Adrenal gland (tissue), 12 donors: ENCODE measurements around the gene CCDC57. TPM values are rescaled to one million over a fixed set of nuclear protein-coding genes. Genes with fewer than 3 reads are reported as not detected.

Experiments used
- DNase-seq, 7 donors: peaks; one replicate each; pipeline ENCODE4 v3.0.0-alpha.2; 2019 to 2020
- H3K27ac ChIP-seq, 5 donors: fragments of 200-600 bp; sonication (generic) in 4 of 5; 1 replicate in 3 of 5; 2 replicates in 2 of 5; pipeline versions ENCODE4 v1.5.1 to v1.8.0; 2016 to 2020; ENCODE audit warnings: mild to moderate bottlenecking in 1 of 5
- H3K27me3 ChIP-seq: fragments of 200-600 bp; 2 replicates; pipeline ENCODE4 v1.8.0; 2021
- H3K36me3 ChIP-seq, 2 donors: fragments of 200-600 bp; replicated peaks in 1 of 2; 1 replicate in 1 of 2; 2 replicates in 1 of 2; pipeline versions ENCODE4 v1.5.1 to v1.8.0; 2018 to 2022
- H3K4me1 ChIP-seq, 2 donors: fragments of 200-600 bp; replicated peaks in 1 of 2; 1 replicate in 1 of 2; 2 replicates in 1 of 2; pipeline versions ENCODE4 v1.5.1 to v1.8.0; 2018 to 2021
- H3K4me3 ChIP-seq, 4 donors: fragments of 200-600 bp; sonication (generic) in 3 of 4; one replicate each; pipeline ENCODE4 v1.5.1; 2016 to 2018
- H3K9me3 ChIP-seq, 3 donors: fragments of 200-600 bp; sonication (generic) in 1 of 3; replicated peaks in 1 of 3; 1 replicate in 2 of 3; 2 replicates in 1 of 3; pipeline versions ENCODE4 v1.5.1 to v1.8.0; 2016 to 2021
- POLR2A ChIP-seq, 2 donors: fragments of 450-650 bp; IDR thresholded peaks; one replicate each; pipeline ENCODE4 v1.6.1; 2017; ENCODE audit warnings: antibody characterized with exemption in 2 of 2, mild to moderate bottlenecking in 2 of 2, moderate library complexity in 1 of 2
- WGBS, 4 donors: extraction: QIAGEN DNeasy Blood & Tissue Kit in 2 of 4; methylation state at CpG; one replicate each; pipeline versions ENCODE4 v1.1.5 to v1.1.7; 2013 to 2017; 5-methylcytosine and 5-hydroxymethylcytosine counted together
- intact Hi-C, 2 donors: fragments of 100-400 bp; cut with DNase I; formaldehyde crosslinking; loops; one replicate each; pipeline versions ENCODE4 v1.14.1 to v1.15.0; 2022 to 2023
- polyA plus RNA-seq, 3 donors: library from polyadenylated mRNA; stranded (reverse); fragments of 200-250 nt in 2 of 3; fragments of 350-450 nt in 1 of 3; fragmentation: Illumina TruSeq in 1 of 3; extraction: RNeasy Lipid Tissue Mini Kit (QIAGEN cat#74804) in 1 of 3; gene quantifications; one replicate each; pipeline ENCODE4 v1.2.3, GENCODE V29; 2013 to 2014
- total RNA-seq, 9 donors: library from RNA; depleted of rRNA in 4 of 9; stranded (reverse); fragments of >200 nt in 4 of 9; fragments of 120-200 nt in 1 of 9; fragmentation: NEBNext Ultra II Directional in 1 of 9; extraction: Animal tissue kit (Norgen Biotek cat#: 25700) in 1 of 9; gene quantifications; one replicate each; pipeline versions ENCODE4 v1.1.0 to v1.2.4, GENCODE V29; 2013 to 2023
- TF ChIP-seq, protein P1 (sequence below), 6 experiments: fragments of 450-650 bp in 4 of 6; fragments of 200-600 bp in 2 of 6; sonication (generic) in 1 of 6; IDR thresholded peaks; 1 replicate in 5 of 6; 2 replicates in 1 of 6; pipeline versions ENCODE4 v1.5.1 to v1.8.0; 2016 to 2021; ENCODE audit warnings: antibody characterized with exemption in 6 of 6, mild to moderate bottlenecking in 2 of 6, moderate library complexity in 1 of 6
- donor health status: healthy with polysubstance abuse.
- donor health status: Bipolar disorder and iron deficiency.
- donor health status: DM: yes; HTN: yes; CAD: no.
- donor health status: DM: no; HTN: no; CAD: no.
- donor health status: DM: no; HTN: no; CAD: no.
- donor health status: DM: yes; HTN: yes; CAD: no.

CCDC57 gene
- total and polyA plus RNA-seq, 12 donors: 7.1 to 275 (median 28.8) TPM

DNA sequence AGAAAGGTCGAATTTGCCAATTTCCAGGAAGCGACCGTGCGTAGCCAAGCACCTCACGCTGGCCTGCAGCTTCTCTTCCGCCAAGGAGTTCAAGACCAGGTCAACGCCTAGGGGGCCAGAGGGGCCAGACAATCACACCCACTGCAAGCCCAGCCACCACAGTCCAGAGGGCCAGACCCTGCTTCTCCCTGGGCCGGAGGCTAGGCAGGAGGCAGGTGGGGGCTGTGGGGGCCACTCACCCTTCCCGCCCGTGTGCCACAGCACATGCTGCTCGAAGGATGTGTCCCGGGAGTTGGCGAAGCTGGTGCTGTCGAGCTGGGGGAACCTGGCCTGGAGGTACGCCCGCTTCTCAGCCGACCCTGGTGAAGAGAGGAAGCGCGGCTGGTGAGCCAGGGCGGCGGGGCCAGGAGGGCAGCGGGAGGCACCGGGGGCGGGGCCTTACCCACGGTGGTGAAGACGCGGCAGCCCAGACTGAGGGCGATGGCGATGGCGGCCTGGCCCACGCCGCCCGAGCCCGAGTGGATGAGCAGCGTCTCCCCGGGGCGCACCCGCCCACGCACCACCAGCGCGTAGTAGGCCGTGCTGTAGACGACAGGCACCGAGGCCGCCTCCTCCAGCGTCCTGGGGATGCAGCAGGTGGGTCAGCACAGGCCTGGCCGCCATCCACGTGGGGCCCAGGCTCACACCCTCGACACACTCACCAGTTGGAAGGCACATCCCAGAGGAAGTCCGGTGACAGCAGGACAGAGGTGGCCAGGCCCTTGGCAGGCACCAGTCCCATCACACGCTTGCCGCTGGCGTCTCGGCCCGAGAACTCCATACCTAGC lies 128.9 kb downstream of the CCDC57 start:
- no peak overlapping the region for H3K27ac ChIP-seq
- H3K9me3 ChIP-seq: no peaks in the 10 kb centered on the region
- H3K4me3 ChIP-seq: no peak overlapping the region
- WGBS, 4 donors: 91 to 96% (median 92%) methylated on average over 28 to 55 of the region's 55 CpGs
- no peaks in the 10 kb centered on the region for H3K27me3 ChIP-seq
- H3K36me3 ChIP-seq: peaks cover 0 to 96% of the 10 kb centered on the region in 2 donors
- DNase-seq: no peak
- TF ChIP-seq, protein P1, sequence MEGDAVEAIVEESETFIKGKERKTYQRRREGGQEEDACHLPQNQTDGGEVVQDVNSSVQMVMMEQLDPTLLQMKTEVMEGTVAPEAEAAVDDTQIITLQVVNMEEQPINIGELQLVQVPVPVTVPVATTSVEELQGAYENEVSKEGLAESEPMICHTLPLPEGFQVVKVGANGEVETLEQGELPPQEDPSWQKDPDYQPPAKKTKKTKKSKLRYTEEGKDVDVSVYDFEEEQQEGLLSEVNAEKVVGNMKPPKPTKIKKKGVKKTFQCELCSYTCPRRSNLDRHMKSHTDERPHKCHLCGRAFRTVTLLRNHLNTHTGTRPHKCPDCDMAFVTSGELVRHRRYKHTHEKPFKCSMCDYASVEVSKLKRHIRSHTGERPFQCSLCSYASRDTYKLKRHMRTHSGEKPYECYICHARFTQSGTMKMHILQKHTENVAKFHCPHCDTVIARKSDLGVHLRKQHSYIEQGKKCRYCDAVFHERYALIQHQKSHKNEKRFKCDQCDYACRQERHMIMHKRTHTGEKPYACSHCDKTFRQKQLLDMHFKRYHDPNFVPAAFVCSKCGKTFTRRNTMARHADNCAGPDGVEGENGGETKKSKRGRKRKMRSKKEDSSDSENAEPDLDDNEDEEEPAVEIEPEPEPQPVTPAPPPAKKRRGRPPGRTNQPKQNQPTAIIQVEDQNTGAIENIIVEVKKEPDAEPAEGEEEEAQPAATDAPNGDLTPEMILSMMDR (IDR thresholded peaks at IDR 0.05): no peak
- TF ChIP-seq POLR2A (IDR thresholded peaks at IDR 0.05): no peak
- intact Hi-C loops: no loop called here
- H3K4me1 ChIP-seq: no peaks in the 10 kb centered on the region

DNA sequence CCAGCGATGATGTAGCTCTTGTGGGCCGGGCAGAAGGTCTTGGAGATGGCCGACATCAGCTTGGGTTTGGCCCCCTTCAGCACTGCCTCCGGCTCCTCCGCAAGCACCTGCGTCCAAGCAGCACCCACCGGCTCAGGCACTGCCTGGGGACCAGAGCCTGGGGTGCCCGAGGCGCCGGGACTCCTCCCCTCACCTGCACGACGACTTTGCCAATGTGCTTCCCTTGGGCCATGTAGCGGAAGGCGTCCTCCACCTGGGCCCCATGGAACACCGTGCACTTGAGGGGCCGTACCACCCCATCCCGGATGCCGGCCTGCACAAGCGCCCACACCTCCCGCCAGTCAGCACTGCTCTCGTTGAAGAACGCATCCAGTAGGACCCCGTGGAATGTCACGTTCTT lies 129.6 kb downstream of the CCDC57 start:
- no peak for TF ChIP-seq POLR2A (IDR thresholded peaks at IDR 0.05)
- WGBS, 4 donors: 88 to 98% (median 93%) methylated on average over 10 to 24 of the region's 24 CpGs
- Histone ChIP-seq H3K27ac (no peak overlapping the region), H3K9me3 (no peaks in the 10 kb centered on the region), H3K4me1 (no peaks in the 10 kb centered on the region), H3K36me3 (peaks cover 0 to 94% of the 10 kb centered on the region in 2 donors), H3K27me3 (no peaks in the 10 kb centered on the region), H3K4me3 (no peak overlapping the region)
- DNase-seq: no peak
- intact Hi-C loops: no loop called here

- Histone ChIP-seq H3K27ac (no peak overlapping the region), H3K9me3 (no peaks in the 10 kb centered on the region), H3K27me3 (no peaks in the 10 kb centered on the region), H3K4me1 (no peaks in the 10 kb centered on the region), H3K4me3 (no peak overlapping the region), H3K36me3 (peaks cover 0 to 89% of the 10 kb centered on the region in 2 donors)
- intact Hi-C loops: no loop called here
- no peak for DNase-seq
- TF ChIP-seq, protein P1 (IDR thresholded peaks at IDR 0.05): no peak
- TF ChIP-seq POLR2A (IDR thresholded peaks at IDR 0.05): no peak
- 91 to 94% (median 94%) methylated on average over 3 to 19 of the region's 19 CpGs for WGBS, 4 donors
Measured at GRCh38 chr17:82082456-82082855, 130.2 kb downstream of the CCDC57 start.

DNA sequence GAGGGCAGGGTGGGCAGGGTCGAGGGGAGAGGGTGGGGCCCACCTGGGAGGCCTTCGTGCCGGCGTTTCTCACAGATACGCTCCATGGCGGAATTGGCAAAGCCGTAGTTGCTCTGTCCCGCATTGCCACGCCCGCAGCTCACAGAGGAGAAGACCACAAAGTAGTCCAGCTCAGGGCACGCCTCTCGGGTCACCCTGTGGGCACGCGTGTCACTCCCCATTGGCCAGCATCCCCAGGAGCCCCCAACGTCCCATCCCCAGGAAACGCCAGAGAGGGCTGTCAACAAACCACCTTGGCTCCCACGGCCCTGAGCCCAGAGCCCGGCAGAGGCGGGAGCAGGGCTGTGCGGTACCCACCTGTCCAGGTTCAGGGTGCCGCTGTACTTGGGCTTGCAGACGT lies 130.7 kb downstream of the CCDC57 start:
- intact Hi-C loops: no loop called here
- 91 to 98% (median 93%) methylated on average over 19 to 22 of the region's 22 CpGs; no CpG with 5 or more reads in 1 of the 4 donors for WGBS, 4 donors
- no peak for DNase-seq
- H3K4me3 ChIP-seq: no peak overlapping the region
- H3K36me3 ChIP-seq: peaks cover 0 to 84% of the 10 kb centered on the region in 2 donors
- no peaks in the 10 kb centered on the region for H3K4me1 ChIP-seq
- no peak overlapping the region for H3K27ac ChIP-seq
- H3K9me3 ChIP-seq: no peaks in the 10 kb centered on the region
- H3K27me3 ChIP-seq: no peaks in the 10 kb centered on the region
- TF ChIP-seq POLR2A (IDR thresholded peaks at IDR 0.05): no peak
- TF ChIP-seq, protein P1 (IDR thresholded peaks at IDR 0.05): no peak
